Neural cell (in vitro differentiated cells): Measurements from ENCODE around the gene NT5DC3.

Source experiments
- CTCF ChIP-seq: fragments of 450-650 bp; IDR thresholded peaks from 2 replicates; pipeline ENCODE4 v1.5.1; 2014; ENCODE audit warnings: antibody characterized with exemption, mild to moderate bottlenecking, moderate library complexity; ENCODE audit not compliant: poor library complexity, severe bottlenecking
- EP300 ChIP-seq: fragments of 450-650 bp; conservative IDR thresholded peaks from 2 replicates; pipeline ENCODE4 v1.6.1; 2014; ENCODE audit warnings: antibody characterized with exemption, mild to moderate bottlenecking, moderate library complexity; ENCODE audit not compliant: poor library complexity, severe bottlenecking
- MXI1 ChIP-seq: fragments of 450-650 bp; conservative IDR thresholded peaks from 2 replicates; pipeline ENCODE4 v1.6.1; 2014; ENCODE audit warnings: antibody characterized with exemption, mild to moderate bottlenecking; ENCODE audit not compliant: poor library complexity, severe bottlenecking
- POLR2AphosphoS5 ChIP-seq: IDR thresholded peaks from 2 replicates; pipeline ENCODE4 v1.6.1; 2012
- REST ChIP-seq: IDR thresholded peaks from 2 replicates; pipeline ENCODE4 v1.6.1; 2012; ENCODE audit warnings: borderline replicate concordance
- SMC3 ChIP-seq: fragments of 450-650 bp; conservative IDR thresholded peaks from 2 replicates; pipeline ENCODE4 v1.6.1; 2014; ENCODE audit warnings: antibody characterized with exemption, mild to moderate bottlenecking, moderate library complexity; ENCODE audit not compliant: poor library complexity
- TAF1 ChIP-seq: IDR thresholded peaks from 2 replicates; pipeline ENCODE4 v1.6.1; 2012; ENCODE audit warnings: low read depth

- no peak for TF ChIP-seq CTCF
- TF ChIP-seq SMC3 = no peak
- no peak for TF ChIP-seq POLR2AphosphoS5
- no peak for TF ChIP-seq REST
- no peak for TF ChIP-seq EP300
- no peak for TF ChIP-seq TAF1
- TF ChIP-seq MXI1 = no peak
Measured at GRCh38 chr12:103799857-103800771, 40.9 kb downstream of the NT5DC3 start.
